HG03135 (cell line): ENCODE data around the gene MACF1.

Experiments
- ATAC-seq: cut with Tn5 transposase; IDR thresholded peaks from one replicate; pipeline ENCODE4 v1.9.1; 2021; ENCODE audit warnings: mild to moderate bottlenecking, moderate library complexity; ENCODE audit not compliant: unreplicated experiment

MACF1 gene

GRCh38 chr1:39387452-39387851 is 183.0 kb downstream of the MACF1 start:
- no peak for ATAC-seq

GRCh38 chr1:39391691-39392679 is 187.5 kb downstream of the MACF1 start:
- ATAC-seq, result no peak

GRCh38 chr1:39392851-39393573 is 188.5 kb downstream of the MACF1 start:
- no peak for ATAC-seq

- no peak for ATAC-seq
Measured at GRCh38 chr1:39393645-39394044, 189.2 kb downstream of the MACF1 start.

- no peak for ATAC-seq
Measured at GRCh38 chr1:39394059-39394458, 189.6 kb downstream of the MACF1 start.

GRCh38 chr1:39394598-39394997 is 190.1 kb downstream of the MACF1 start:
- ATAC-seq, result no peak

GRCh38 chr1:39395357-39395831 is 190.9 kb downstream of the MACF1 start:
- ATAC-seq, result no peak

GRCh38 chr1:39396671-39397070 is 192.2 kb downstream of the MACF1 start:
- ATAC-seq, result no peak

- ATAC-seq, result no peak
Measured at GRCh38 chr1:39397487-39397886, 193.0 kb downstream of the MACF1 start.

GRCh38 chr1:39398278-39399021 is 194.0 kb downstream of the MACF1 start:
- ATAC-seq, result no peak

- no peak for ATAC-seq
Measured at GRCh38 chr1:39401106-39401505, 196.6 kb downstream of the MACF1 start.

- ATAC-seq, result no peak
Measured at GRCh38 chr1:39404876-39405275, 200.4 kb downstream of the MACF1 start.

GRCh38 chr1:39405358-39405757 is 200.9 kb downstream of the MACF1 start:
- ATAC-seq, result no peak

GRCh38 chr1:39406533-39407450 is 202.3 kb downstream of the MACF1 start:
- ATAC-seq, result no peak

GRCh38 chr1:39407510-39407895 is 203.0 kb downstream of the MACF1 start:
- ATAC-seq, result no peak

- ATAC-seq, result no peak
Measured at GRCh38 chr1:39407896-39408640, 203.6 kb downstream of the MACF1 start.

- peak; percentile 72 for ATAC-seq
Measured at GRCh38 chr1:39408641-39409054, 204.2 kb downstream of the MACF1 start.

GRCh38 chr1:39409055-39409816 is 204.7 kb downstream of the MACF1 start:
- ATAC-seq, result peak; percentile 39
